GM21528 (cell line): ENCODE data around the gene PRKCH.

Experiments used
- ATAC-seq: cut with Tn5 transposase; IDR thresholded peaks from one replicate; pipeline ENCODE4 v1.9.1; 2021; ENCODE audit warnings: mild to moderate bottlenecking, moderate library complexity; ENCODE audit not compliant: unreplicated experiment, low FRiP score

Gene PRKCH

GRCh38 chr14:61483476-61483875 is 162.1 kb downstream of the PRKCH start:
- no peak for ATAC-seq

- ATAC-seq = no peak
These were observed 162.7 kb downstream of the PRKCH start for GRCh38 chr14:61484031-61484430.

GRCh38 chr14:61484826-61485584 is 163.6 kb downstream of the PRKCH start:
- no peak for ATAC-seq

GRCh38 chr14:61485661-61486060 is 164.3 kb downstream of the PRKCH start:
- no peak for ATAC-seq

- no peak for ATAC-seq
These were observed 165.6 kb downstream of the PRKCH start for GRCh38 chr14:61486930-61487495.

GRCh38 chr14:61488417-61489401 is 167.3 kb downstream of the PRKCH start:
- no peak for ATAC-seq

GRCh38 chr14:61489512-61489911 is 168.1 kb downstream of the PRKCH start:
- no peak for ATAC-seq

GRCh38 chr14:61489932-61490331 is 168.6 kb downstream of the PRKCH start:
- ATAC-seq = no peak

GRCh38 chr14:61491224-61491623 is 169.8 kb downstream of the PRKCH start:
- ATAC-seq = no peak

GRCh38 chr14:61491876-61492434 is 170.6 kb downstream of the PRKCH start:
- no peak for ATAC-seq

GRCh38 chr14:61492474-61492873 is 171.1 kb downstream of the PRKCH start:
- no peak for ATAC-seq

GRCh38 chr14:61493239-61493638 is 171.9 kb downstream of the PRKCH start:
- no peak for ATAC-seq

GRCh38 chr14:61494018-61494417 is 172.6 kb downstream of the PRKCH start:
- no peak for ATAC-seq

GRCh38 chr14:61495809-61496208 is 174.4 kb downstream of the PRKCH start:
- no peak for ATAC-seq

- no peak for ATAC-seq
These were observed 176.9 kb downstream of the PRKCH start for GRCh38 chr14:61498303-61498702.

GRCh38 chr14:61498811-61499210 is 177.4 kb downstream of the PRKCH start:
- no peak for ATAC-seq

GRCh38 chr14:61499991-61500390 is 178.6 kb downstream of the PRKCH start:
- ATAC-seq = no peak

GRCh38 chr14:61501714-61502458 is 180.5 kb downstream of the PRKCH start:
- ATAC-seq = no peak

- no peak for ATAC-seq
These were observed 181.2 kb downstream of the PRKCH start for GRCh38 chr14:61502459-61503093.
